Hematopoietic multipotent progenitor cell treated with erythropoietin and hydrocortisone succinate and interleukin-3 and kit ligand, for 8 days (in vitro differentiated cells): Measurements from ENCODE around the gene SLC7A4.
"Not testable (repeated sequence)": the region's sequence is repeated elsewhere in the genome, so short reads cannot be mapped to it uniquely, and the experiment has no call there.

Experiments
- DNase-seq: peaks from one replicate; pipeline ENCODE4 v3.0.0-alpha.2; 2015

SLC7A4 gene

DNA sequence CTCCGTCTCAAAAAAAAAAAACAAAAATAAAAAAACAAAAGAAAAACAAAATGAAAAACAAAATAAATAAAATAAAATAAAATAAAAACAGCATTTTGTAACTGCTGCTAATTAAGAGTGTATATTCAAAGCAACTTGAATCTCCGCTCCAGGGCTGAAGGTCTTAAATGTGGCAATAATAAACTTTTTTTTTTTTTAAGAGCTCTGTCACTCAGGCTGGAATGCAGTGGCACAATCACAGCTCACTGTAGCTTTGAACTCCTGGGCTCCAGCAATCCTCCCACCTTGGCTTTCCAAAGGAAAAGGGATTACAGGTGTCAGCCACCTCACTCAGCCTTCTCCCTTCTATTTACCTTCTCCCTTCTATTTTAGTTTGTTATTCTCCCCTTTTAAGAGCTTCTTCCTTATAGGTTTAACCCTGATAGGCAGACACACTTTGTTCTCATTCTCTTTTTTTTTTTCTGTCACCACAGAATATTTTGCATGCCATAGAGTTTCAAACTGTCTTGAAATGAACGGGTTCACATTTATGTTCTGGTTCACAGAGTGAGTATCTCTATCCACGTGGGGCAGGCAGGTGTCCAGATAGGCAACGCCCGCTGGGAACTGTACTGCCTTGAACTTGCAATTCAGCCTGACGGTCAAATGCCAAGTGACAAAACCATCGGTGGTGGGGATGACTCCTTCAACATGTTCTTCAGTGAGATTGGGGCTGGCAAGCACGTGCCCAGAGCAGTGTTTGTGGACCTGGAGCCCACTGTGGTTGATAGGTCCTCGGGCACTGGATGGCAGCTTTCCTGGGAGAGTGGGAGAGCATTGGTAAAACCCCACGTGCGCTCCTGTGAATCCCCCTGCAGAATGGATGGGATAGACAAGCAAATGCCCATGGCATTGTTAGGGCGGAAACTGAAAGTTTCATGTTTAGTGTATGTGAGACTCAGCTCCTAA, 32.8 kb upstream of the SLC7A4 start:
- DNase-seq = no peak

DNA sequence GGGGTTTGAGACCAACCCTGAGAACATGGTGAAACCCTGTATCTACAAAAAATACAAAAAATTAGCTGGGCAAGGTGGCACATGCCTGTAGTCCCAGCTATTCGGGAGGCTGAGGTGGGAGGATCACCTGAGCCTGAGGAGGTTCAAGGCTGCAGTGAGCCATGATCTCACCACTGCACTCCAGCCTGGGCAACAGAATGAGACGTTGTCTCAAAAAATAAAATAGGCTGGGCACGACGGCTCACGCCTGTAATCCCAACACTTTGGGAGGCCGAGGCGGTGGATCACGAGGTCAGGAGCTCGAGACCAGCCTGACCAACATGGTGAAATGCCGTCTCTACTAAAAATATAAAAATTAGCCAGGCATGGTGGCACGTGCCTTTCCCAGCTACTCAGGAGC, 32.1 kb upstream of the SLC7A4 start:
- DNase-seq = not testable (repeated sequence)

DNA sequence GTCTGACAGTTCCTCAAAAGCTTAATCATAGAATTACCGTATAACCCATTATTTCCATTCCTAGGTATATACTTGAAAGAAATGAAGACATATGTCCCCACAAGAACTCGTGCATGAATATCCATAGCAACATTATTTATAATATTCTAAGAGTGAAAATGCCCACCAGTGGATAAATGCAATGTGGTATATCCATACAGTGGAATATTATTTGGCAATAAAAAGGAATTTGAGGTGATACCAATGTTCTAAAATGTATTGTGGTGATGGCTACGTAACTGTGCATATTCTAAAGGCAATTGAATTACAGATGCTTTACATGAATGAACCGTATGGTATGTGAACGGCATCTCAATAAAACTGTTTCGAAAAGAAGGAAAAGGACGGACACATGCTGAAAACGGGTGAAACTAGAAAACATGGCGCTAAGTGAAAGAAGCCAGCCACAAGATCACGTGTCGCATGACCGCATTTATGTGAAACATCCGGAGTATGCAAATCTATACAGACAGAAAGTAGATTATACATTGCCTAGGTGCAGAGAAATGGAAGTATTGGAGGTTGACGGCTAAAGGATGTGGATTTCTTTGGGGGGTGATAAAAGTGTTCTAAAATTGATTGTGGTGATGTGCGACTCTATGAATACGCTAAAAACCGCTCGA, 29.4 kb upstream of the SLC7A4 start:
- not testable (repeated sequence) for DNase-seq

DNA sequence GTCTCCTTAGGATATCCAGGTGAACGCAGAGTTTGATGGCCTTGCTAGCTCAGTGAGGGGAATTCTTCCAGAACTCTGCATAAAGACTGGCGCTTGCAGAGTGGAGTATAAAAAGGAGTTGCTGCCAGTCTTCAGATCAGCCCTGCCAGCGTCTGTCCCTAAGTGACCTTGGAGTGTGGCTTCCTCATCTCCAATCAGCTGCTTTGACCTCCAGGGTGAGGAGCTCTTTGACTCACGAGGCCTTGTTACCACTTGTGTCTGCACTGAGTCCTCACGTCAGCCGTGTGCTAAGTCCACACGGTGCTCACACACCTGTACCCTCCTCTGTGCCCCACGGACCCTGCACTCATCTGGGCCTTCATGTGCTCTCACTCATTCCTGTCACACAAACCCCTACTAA, 28.0 kb upstream of the SLC7A4 start:
- not testable (repeated sequence) for DNase-seq

DNA sequence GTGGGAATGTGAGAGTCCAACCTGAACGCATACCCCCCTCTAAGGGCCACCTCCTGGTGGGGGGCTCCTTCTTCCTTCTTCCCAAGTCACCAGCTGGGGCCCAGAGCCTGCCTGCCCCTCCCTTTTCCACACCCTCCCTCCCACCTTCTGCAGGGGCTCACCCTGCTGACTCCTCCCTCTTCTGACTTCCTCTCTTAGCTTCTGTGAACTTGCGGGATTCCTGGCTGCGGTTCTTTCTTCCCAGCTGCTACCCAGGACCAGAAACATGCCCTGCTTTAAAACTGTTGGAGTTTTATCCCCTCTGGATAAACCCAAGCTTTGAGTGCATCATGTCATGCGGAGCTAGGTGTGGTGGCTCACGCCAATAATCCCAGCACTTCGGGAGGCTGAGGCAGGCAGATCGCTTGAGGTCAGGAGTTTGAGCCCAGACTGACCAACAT, 23.5 kb upstream of the SLC7A4 start:
- no peak for DNase-seq

DNA sequence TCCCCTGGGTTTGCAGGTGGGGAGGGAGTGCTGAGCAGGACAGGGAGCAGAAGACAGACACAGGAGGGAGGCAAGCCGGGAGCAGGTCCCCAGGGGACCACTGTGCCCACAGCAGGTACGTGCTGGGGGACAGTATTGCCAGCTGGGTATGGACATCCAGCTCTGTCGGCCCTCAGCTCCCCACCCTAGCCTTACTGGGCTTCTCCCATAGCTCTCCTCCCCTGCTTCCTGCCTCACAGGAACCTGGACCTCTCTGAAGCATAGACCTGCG, 23.1 kb upstream of the SLC7A4 start:
- no peak for DNase-seq

DNA sequence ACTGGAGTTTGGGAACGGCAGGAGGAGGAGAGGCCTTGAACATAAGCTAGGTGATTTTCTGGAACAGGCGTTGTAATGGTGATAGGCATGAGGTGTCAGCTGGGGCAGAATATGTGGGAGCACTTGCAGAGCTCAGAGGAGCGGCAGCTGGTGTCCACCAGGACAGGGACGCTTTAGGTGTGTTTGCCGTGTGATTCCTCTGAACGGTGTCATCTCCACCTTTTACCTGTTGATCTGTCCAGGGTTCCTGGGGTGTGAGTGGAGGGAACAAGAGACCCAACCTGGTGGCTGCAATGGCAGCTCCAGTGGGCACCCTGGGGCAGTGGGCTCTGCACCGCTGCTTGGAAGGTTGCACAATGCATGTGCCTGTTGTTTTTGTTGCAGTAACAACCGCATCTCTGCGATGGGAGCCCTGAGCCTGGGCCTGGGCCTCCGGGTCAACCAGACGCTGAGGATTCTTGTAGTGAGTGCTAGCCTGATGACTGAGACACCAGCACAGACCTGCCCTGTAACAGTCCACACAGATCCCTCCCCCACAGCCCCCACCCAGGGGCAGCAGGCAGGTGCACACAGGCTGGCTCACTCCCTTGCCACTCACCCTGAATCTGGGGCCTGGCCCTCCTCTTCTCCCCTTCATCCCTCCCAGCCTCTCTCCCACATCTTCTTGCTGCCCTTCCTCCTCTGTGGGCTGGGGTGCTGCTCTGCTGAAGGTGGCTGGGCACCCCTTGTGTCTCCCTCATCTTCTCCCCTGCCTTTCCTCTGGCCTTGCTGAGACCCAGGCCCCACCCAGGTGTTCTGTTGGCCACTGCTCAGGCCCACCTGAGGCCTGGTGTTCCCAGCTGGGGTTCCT, 22.6 kb upstream of the SLC7A4 start:
- no peak for DNase-seq

DNA sequence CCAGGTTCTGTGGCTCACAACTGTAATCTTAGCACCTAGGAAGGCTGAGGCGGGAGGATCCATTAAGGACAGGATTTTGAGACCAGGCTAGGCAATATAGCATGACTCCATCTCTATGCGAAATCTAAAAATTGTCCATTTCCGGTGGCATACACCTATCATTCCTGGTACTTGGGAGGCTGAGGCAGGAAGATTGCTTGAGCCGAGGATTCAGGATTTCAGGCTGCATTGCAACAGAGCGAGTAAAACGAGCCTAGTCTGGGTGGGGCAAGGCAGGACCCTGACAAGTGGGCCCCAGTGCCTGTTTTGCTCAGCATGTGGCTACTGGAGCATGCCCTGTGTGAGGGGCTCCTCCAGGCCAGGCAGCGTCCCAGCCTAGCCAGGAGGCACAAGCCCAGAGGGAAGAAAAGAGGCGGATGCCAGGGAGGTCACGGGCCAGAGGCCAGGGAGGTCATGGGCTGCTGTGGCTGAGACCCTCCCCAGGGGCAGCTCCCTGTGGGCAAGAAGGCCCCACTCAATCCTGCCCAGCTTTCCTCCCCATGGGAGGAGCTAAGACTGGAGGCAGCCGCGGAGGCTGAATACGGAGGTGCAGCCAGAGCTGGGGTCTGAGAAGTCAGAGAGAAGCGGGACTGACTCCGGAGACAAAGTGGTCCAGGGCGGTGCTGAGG, 21.8 kb upstream of the SLC7A4 start:
- DNase-seq = no peak

DNA sequence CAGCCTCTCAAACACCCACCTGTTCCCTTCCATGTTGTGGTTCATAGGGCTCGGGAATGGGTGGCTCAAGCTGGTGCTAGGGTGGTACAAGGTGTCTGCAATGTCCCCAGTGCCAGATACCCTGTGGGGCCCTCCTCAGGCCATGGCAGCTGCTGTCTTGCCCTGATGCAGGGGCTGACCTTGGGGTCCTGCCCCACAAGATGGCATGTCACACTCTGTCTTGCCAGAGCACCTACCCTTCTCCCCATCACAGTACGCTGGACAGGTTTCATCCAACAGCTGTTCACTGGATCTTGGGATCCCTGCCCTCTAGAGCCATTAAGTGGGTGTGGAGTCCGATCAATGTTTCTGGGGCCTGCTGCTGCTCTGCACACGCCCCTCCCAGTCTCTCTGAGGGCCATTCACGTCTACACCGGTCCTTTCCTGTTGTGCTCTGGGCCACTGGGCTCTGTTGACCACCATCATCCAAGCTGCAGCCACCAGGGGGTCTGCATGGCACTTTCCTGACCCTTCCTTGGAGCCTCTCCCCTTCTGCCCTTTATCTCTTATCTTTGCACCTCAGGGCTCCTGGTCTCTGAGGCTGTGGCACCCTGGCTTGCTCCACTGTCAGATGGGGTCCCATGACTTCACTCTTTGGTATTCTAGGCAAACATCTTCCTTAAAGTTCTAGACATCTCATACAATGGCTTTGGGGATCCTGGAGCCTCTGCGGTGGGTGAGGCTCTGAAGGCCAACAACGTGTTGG, 20.5 kb upstream of the SLC7A4 start:
- DNase-seq = no peak

DNA sequence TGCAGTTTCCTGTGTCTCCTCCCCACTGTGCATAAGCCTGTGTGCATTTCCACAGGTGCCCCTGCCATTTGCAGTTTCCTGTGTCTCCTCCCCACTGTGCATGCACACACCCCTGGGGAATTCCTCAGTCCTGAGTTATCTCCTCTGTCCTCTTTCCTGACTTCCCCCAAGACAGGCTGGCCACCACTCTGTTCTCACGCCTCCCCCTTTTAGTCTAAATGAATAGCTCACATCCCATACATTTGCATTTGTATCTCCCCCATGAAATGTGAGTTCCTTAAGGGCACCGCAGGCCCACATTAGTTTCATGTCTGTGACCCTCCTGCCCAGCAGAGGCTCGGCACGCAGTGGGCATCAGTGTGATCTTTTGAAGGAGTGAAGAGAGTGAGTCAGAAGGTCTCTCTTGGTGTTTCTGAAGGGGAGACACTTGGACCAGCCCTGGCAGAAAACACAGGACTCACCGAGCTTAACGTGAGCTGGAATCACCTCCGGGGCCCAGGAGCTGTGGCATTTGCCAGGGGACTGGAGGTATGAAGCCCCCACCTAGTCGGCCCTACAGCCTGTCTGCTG, 19.6 kb upstream of the SLC7A4 start:
- DNase-seq = no peak

DNA sequence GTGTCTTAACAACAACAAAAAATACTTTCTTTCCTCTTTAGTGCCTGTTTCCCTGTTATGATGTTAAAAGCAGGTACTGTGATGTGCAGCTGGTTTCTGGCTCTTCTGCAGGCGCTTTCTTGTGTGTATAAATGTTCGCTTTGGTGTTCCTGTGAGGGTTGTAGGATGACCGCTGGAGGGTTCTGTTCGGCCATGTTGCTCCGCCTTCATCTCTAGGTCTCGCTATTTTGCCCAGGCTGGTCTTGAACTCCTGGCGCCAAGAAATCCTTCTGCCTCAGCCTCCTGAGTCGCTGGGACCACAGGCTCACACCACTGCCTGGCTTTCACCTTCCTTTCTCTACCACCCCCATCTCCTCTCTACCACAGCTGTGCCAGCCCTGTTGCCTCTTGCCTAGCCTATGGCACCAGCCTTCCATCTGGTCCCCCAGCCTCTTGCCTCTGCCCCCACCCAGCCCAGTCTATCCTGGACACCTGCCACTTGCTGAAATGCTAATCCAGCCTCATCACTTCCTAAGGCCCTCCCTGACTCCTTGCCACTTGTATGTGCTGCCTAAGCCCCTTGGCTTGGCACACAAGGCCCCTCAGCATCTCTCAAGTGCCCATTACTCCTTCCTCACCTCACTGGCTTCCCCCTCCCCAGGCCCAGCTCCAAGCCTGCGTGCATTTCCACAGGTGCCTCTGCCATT, 18.9 kb upstream of the SLC7A4 start:
- no peak for DNase-seq

DNA sequence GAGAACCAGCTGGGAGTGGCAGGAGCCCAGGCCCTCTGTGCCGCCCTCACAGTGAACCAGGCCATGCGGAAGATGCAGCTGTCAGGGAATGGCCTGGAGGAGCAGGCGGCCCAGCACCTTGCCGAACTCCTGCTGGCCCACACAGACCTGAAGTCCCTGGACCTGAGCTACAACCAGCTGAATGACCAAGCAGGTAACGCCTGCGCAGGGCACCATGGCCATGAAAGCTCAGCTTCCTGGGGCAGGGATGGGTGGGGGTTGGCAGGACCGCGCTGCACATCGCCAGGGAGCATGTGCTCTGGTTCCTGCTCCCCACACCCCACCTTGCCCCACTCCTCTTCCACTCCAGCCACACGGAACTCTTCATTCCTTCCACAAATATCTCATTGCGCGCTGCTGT, 16.6 kb upstream of the SLC7A4 start:
- DNase-seq = not testable (repeated sequence)

DNA sequence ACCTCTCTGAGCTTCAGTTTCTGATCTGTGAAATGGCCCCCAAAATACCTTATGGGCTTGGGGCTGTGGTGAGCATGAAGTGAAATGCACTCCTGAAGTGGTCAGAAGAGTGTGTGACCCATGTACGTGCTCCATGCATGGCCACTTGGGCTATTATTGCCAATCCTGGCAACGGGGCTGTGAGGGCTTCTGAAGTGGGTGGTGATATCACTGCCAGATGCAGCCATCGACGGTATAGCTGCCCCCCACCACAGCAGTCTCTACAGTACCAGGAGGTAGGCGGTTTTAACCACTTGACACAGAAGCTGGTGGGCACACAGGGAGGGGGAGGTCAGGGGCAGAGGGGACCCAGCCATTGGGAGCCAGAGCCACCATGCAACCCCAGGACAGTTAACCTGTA, 16.1 kb upstream of the SLC7A4 start:
- not testable (repeated sequence) for DNase-seq

DNA sequence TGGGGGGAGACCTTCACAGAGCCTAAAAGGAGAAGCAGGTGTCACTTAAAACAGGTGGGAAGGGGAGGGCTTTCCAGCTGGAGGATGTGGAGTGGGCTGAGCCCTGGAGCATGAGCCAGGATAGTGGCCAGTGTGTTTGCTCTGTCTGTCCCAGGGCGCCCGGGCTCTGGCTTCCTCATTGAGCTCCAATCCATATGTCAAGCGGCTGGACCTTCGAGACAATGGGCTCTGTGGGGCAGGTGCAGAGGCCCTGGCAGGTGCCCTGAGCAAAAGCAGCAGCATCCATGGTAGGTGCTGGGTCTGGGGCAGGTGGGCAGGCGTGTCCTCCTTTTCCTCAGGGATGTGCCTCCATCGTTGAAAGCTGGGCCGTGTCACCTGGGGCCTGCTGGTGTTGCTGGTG, 15.4 kb upstream of the SLC7A4 start:
- no peak for DNase-seq

DNA sequence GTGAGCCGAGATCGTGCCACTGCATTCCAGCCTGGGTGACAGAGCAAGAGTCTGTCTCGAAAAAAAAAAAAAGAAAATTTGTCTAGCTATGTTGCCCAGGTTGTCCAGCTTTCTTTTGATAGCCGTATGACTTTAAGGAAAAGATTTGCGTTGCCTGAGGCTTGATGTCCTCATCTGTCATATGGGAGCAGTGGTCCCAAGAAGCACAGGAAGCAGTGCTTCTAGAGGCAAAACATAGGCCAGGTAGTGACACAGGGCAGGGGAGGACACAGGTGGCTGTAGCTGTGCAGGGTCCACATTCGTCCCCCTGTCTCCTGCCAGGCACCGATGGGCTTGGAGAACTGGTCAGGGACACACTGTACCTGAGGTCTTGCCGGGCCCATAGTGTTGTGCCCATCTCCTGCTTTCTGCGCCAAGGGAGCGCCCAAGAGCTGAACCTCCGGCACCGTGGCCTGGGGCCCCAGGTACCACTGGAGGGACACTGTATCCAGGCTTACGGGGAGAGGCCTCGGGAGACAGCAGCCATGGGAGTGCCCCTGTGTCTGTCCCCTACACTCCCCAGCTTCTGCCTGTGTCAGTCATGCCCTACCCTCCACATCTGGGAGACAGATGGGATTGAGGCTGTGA, 14.8 kb upstream of the SLC7A4 start:
- no peak for DNase-seq

DNA sequence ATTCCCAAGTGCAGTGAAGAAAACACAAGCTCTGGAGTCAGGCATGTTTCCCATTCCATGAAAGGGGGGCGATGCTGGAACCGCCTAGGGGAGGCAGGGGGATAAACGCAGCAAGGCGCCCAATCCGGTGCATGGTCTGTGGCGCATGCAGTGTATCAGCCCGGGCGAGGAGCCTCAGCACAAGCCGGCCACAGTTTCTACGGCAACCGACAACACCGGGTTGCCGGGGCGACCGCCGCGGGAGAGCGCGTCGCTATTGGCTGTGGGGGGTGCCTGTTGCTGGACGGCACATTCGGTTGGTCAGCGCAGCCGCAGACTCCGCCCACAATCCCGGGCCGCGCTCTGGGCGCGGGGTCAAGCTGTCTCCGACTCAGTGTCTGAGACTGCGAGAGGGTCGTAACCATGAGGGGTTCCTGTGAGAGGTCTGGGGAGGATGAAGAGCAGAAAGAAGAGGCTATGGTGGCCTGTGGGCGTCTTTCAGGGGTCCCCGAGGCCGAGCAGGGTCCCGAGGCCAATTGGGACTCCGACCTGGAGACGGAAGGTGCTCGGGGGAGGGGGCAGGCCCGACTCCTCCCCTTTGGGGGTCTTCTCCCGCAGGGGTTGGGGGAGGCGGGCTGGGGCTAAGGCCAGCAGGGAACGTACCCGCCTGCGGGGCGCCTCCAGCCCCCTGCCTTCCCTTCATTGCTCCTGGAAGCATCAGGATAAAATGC, 13.4 kb upstream of the SLC7A4 start, which contains the start of gene LRRC74B:
Gene LRRC74B, plus strand, starts transcription at position 362 of the 710 bp plus-strand sequence. Its CDS starts 41 bp downstream, at position 403.
- DNase-seq = peak; percentile 76

DNA sequence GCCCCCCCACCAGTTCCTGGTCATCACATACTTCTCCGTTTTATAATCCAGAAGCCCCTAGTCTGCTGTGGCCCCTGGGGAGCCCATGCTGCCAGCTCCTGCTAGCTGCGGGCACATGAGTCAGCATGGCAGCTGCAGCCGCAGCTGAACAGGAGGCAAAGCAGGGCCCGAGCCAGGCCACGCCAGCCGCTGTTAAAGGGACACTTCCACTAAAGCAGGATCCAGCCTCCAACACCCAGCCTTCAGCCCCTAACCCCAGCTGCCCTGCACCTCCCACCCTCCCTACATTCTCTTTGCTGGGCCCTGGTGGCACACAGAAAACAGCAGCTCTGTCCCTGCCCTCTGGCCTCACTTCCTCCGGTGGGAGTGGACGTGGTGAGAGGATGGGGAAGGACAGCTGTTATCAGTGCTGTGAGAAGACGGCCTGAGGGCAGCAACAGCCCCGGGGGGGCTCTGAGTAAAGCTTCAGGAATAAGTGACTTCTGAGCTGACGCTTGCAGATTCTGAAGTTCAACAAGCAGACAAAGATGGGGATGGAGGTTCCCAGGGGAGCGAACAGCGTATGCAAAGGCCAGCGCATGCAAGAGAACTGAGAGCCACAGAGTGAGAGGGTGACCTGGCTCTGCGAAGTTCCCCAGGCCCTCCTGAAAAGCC, 12.7 kb upstream of the SLC7A4 start:
- DNase-seq = no peak

DNA sequence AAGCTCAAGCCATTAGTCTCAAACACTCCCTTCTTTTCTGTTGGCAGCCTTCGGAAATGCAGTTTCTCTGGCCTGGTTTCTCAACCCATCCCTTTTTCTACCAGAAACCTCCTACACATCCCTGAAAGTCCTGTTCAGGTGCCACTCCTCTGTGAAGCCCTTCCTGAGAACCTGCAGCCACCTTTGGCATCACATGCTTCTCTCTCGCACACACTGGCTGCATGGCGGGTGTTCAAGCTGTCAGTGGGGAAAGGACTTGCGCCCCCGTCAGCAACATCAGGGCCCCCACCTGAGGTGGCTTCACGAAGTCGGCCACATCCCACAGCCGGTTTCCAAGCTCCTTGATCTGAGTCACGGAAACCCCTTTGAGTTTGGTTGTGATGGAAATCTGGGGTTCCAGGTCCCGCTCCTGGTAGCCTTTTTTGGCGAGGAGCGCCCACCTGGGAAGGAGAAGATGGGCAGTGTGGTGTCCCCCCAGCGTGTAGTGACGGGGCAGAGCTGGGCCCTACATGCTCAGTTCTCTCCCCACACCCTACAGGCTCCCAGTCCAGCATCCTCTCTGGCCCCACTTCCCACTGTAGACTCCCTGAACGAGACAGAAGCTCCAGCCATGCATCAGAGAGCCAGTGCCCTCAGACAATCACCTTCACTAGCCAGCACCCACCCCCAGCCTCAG, 11.6 kb upstream of the SLC7A4 start:
- no peak for DNase-seq
